Putamen (tissue), 1 donor: ENCODE measurements around the gene ITPKB.
"Not testable (repeated sequence)": the region's sequence is repeated elsewhere in the genome, so short reads cannot be mapped to it uniquely, and the experiment has no call there.

ENCODE experiments used
- DNase-seq: peaks from one replicate; pipeline ENCODE4 v3.0.0-alpha.2; 2016; ENCODE audit warnings: low spot score

ITPKB gene

GRCh38 chr1:226624526-226624925 is 114.6 kb downstream of the ITPKB start:
- DNase-seq: no peak

GRCh38 chr1:226622012-226622411 is 117.1 kb downstream of the ITPKB start:
- DNase-seq: no peak

DNA sequence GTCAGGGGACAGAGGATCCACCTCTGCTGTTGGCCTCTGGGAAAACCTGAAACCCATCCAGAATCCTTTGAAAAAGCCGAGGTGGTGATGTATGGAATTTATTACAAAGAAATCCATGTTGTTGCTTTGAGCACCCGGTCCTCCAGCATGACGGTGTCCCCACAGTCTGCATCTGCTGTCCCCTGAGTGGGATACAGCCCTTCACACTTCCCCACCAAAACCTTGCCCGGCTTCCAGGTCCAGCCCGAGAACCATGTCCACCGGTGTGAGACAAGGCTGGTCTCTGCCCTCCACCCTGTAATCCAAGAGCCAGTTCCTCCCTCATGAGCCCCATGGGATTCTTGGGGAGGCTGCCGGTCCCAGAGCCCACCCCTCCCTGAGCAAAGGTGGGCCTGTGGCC is 120.1 kb downstream of the ITPKB start:
- DNase-seq: no peak

DNA sequence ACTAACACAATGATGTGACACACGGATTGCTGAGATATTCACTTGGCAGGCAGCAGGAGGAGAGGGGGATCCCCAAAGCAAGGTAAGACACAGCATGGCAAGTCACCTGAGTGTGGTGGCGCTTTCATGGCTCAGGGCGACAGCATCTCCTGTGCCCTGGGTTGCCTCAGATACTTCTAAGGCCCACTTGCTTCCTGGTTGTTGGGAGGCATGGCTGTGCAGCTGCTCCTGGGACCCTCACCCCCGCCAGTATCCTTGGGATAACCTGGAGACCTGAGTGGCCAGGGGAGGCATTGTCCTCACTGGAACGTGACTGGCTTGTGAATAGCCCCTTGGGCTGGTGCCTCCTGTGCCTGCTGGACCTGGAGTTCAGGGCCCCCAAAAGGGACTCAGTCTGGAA is 120.7 kb downstream of the ITPKB start:
- DNase-seq: no peak

DNA sequence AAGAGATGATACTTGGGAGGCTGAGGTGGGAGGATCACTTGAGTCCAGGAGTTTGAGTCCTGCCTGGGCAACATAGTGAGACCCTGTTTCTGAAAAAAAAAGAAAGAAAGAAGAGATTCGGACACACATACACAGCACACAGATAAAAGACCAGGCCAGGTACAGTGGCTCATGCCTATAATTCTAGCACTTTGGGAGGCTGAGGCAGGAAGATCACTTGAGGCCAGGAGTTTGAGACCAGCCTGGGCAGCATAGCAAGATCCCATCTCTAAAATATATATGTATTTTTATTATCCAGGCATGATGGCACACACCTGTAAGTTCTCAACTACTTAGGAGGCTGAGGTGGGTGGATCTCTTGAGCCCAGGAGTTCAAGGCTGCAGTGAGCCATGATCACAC is 121.4 kb downstream of the ITPKB start:
- not testable (repeated sequence) for DNase-seq

- DNase-seq: no peak
These were observed 122.0 kb downstream of the ITPKB start for GRCh38 chr1:226617109-226617508.

DNA sequence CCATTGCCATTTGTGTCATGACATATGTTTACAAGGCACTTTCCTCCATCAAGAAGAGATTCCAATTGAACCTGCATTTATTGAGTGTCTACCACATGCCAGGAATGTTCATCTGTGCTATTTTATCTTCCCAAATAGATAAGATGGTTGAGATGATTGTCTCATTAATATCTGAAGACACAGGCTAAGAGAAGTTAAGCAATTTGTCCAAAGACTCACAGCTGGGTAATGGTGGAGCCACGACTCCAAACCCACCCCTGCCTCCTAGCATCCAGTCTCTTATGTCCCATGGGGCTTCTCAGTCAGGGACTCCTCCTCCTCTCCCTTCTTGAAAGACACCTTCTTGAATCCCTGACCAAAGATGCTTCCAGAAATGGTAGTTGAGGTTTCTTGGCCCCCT is 122.4 kb downstream of the ITPKB start:
- DNase-seq: no peak

DNA sequence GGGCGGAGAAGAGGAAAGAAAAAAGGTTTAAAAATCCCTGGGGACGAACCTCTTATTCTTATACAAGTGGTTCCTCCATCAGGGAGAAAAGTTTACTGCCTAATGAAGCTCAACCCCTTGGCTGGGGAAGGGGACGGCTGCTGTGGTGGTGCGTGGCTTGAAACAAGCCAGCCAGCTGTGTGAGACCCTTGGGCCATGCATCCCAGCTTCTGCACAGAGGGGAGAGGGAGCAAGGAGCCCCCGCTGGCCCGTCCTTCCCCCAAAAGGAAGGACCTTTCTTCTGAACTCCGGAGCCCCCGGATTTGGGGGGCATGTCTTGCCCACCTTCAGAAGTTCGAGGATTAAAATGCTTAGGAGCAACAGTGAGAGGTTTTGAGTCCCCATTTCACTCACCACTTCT is 123.2 kb downstream of the ITPKB start:
- no peak for DNase-seq

DNA sequence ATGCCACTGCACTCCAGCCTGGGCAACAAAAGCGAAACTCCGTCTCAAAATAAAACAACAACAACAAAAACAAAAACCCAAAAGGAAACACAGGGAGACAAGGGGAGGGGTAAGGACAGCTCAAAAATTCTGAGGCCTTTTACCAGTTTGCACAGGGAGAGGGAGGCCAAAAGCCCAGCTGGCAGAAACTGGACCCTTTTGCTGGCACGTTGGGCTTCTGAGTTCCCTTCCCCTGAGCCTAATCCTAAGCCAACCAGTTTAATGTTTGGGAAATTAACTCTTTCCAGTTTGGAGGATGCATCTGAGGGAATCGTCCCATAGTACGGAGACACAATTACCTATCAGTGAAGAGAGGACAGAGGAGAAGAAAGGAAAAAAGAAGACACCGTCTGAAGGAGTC is 127.1 kb downstream of the ITPKB start:
- DNase-seq: not testable (repeated sequence)

DNA sequence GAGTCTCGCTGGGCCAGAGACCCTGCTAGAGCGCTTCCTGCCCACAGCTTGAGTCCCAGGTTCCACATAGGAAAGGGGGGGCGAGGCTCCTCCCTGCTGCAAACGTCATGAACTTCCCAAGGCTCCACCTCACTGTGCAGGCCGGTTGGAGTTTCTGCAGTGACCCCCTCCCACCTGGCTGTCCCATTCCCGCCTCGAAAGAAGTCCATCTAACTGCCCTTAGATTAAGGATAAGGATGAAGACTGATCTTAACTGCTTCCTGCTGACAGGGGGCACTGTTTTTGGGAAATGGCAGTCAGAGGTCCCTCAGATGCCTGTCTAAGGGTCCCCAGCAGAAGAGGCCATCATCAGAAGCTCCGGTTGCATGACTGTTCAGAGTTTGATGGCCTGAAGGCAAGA is 127.8 kb downstream of the ITPKB start:
- no peak for DNase-seq

GRCh38 chr1:226610671-226611070 is 128.4 kb downstream of the ITPKB start:
- no peak for DNase-seq

DNA sequence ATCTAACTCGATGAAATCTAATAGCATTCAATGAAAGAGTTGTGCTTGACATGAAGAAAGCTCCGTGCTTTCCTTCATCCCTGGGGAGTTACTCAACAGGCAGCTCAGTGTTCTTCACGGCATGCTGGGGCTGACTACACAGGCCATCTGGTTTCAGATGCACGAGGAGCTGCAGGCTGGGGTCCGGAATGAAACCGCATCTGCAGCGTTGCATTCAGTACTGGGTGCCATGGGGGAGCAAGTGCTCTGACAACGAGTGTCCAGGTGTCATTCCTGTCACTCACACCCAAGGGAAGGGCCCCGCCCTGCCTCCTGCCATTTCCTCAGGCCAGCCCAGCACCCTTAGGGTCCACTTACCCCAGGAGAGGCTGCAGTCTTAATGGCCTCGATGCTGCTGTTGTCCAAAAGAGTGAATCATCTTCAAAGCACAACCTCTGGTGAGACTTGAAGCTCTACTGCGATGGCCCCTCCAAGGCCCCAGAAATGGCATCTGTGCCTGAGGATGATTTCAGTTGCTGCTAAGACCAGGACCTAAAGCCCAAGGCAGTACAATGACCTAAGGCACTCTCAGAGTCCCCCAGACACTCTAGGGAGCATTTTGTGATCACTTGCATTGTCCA is 129.1 kb downstream of the ITPKB start:
- no peak for DNase-seq

- peak; percentile 64 for DNase-seq
These were observed 130.2 kb downstream of the ITPKB start for GRCh38 chr1:226608699-226609505.

DNA sequence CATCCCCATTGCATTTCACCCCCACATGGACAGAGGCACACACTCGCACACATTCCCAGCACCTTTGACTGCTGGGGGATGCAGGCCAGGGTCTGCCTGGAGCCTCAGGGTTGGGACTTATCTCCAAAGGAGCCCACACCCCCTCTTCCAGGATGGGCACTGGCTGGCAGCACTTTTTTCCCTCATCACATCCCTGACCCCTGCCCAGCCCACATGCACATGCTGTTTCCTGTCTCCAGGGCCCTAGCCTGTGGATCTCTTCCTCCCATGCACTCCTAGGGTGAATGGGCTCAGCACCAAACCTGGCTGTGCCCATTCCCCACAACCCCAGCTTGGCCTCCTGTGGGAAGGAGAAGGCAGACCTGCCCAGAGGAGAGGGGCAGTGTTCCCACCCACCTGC is 131.3 kb downstream of the ITPKB start:
- DNase-seq: no peak

DNA sequence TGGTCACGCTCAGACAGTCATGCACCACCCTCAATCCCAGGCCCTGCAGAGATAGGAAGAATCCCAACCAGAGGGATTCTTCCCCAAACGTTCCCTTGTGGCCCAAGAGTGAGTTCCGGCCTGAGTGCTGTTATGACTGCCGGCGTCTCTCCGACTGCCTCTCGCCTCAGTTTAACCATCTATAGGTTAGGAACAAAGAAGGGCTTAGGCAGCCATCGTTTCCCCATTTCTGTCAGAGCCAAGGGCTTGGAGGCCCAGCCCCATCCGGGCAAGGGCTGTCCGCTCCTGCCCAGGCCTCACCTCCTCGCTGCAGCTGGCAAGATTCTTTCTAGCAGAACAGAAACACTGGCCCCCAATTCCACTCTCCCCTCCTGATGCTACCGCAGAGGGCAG is 131.8 kb downstream of the ITPKB start:
- DNase-seq: no peak

DNA sequence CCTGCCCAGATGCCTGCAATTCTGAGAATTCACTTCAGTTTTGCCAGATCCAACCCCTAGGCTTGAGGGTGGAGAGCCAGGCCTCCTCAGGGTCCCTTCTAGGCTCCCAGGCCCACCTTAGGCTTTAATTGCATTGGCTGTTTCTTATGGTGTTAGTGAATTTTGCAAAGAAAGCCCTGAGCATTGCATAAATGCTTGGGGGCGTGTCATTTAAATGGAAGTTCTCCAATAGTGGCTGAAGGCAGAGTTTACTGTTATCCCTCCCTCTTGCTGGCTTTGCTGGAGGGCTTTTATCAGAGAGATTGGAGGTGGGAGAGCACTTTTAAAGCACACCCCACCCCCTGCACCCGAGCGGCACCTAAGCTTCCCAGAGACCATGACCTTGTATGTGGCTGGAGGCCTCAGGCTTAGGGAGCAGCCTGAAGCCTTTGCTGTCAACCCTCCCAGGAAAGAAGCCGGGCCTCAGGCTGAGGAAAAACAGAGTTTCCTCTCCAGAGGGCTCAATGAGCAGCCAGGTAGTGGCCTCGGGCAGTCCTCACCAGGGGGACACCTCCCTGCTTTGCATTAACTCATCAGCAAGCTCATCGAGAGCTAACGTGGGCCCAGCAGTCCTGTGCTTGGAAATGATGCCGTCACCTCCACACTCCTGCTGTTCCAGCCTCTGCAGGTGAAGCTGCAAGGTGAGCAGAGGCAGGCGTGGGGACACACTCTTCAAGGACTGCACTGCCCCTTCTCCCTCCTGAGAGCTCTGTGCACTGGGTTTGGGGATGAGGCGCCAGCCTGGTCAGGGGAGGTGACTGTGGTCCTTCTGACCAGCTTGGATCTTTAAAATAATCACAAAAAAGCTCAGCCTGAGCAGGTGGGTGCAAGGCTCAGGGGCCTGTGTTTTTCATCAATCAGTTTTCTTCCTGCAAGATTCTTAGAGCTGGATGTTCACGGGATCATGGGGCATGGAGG is 132.5 kb downstream of the ITPKB start:
- DNase-seq: no peak

DNA sequence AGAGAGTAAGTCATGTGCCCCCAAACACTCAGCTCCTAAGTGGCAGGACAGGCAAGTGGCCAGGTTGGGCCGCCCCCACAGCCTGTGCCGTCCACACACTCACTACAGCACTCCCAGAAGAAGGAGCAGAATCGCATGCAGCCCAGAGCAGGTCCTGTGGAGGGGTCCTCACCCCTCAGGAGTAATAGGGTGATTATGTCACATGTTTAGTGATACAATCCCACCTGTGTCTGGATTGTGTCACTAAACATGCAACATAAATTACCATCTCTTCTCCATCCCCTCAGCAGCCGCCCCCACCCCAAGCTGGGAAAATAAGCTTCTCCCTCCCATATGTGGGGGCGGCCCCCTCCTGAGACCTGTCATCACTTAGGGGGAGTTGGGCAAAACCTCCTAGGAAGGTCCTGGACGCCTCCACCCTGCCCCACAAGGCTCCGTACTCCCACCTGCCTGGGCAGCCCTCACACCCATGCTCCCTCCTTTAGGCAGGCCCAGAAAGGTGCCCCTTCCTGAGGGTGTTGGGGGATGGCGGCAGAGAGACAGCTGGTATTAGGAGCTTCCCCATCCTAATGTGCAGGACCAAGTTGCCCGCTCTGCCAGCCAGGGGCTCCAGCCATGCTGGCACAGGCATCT is 133.6 kb downstream of the ITPKB start:
- DNase-seq: no peak

DNA sequence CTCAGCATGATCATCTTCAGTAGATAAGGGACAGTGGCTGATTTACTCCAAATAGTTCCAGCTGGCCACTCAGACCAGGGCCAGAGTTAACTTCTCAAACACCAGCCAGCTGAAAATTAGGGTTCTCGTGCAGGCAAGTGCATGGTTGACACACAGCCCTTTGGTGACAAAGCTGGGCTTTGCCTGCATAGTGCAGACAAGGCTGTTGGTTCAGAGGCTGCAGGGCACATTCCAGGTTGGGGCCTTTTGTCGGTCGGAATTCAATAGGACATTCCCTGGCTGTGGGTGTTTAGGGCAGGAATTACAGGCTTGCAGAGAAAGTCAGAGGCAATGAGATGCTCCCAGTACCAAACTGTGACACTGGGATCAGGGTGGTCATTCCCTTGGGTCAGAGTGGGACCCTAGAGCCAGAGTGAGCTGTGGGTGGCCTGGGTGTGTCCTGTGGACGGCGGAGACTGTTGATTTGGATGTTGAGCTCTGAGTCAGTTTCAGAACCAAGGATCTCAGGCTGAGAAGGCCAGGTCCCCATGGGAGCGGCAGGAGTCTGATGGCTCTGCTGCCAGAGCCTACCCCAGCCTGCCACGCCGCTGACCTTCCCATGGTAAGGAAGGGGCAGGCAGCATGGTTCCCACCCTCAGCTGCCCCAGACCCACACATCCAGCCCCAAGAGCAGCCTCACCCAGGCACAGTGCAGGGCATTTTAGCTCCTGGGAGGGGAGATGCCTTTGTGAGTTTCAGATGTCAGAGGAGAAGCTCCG is 134.3 kb downstream of the ITPKB start:
- no peak for DNase-seq

DNA sequence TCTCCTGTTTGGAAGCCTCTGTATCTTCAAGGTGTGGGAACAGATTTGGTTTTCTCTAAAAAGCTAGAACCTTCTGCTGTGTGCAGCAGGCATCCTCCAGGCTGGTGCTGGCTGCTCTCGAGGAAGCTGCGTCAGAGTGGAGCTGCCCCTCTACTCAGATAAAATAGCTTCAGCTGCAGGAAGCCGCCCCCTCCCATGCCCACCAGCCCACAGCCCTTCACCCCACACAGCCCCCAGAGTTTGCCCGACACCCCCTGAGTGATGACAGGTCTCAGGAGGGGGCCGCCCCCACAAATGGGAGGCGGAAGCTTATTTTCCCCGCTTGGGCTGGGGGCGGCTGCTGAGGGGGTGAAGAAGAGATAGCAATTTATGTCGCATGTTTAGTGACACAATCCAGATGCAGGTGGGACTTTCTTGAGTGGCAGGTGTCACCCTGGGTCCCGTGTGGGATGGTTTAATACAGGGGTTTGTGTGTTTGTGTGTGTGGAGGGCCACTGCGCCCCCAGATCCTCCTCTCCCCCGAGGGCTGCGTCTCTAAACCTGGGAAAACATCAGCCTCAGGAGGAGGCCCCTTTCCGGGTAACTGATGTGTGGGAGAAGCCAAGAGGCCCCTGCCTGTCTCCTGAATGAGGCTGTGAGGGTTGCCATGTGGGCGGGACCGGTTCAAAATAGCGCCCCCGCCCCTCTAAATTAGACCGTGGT is 135.1 kb downstream of the ITPKB start:
- peak; percentile 54 for DNase-seq

GRCh38 chr1:226603022-226603857 is 135.8 kb downstream of the ITPKB start:
- DNase-seq: peak; percentile 67
